AG04450 (cell line): ENCODE data around the gene SPATA12. TPM values are rescaled to one million over a fixed set of nuclear protein-coding genes. Genes with fewer than 3 reads are reported as not detected.

ENCODE experiments used
- CTCF ChIA-PET: fragments of 300-600, 350-600 bp; formaldehyde crosslinking; extraction: SDS; loops from one replicate; lab custom pipeline; 2022; ENCODE audit warnings: antibody characterized with exemption, inconsistent platforms; lab: Charles Lee
- POLR2A ChIA-PET: fragments of 350-600 bp; formaldehyde crosslinking; extraction: SDS; loops from one replicate; lab custom pipeline; 2021; ENCODE audit warnings: antibody characterized with exemption, inconsistent platforms; lab: Yijun Ruan, JAX
- DNase-seq: peaks from one replicate; pipeline ENCODE4 v3.0.0-alpha.2; 2011; ENCODE audit warnings: low read depth, low spot score
- H3K27ac ChIP-seq: one replicate; pipeline ENCODE4 v1.5.1; 2012; ENCODE audit warnings: low read depth, low read length, control low read depth
- H3K27me3 ChIP-seq: one replicate; pipeline ENCODE4 v1.6.0; 2012; ENCODE audit warnings: low read length; ENCODE audit not compliant: control insufficient read depth, insufficient read depth
- H3K4me3 ChIP-seq: 2 replicates; pipeline ENCODE4 v1.5.1; 2011; ENCODE audit warnings: mild to moderate bottlenecking, low read depth, low read length, control low read depth
- H3K9me3 ChIP-seq: 2 replicates; pipeline ENCODE4 v1.5.1; 2012; ENCODE audit warnings: low read length; ENCODE audit not compliant: control insufficient read depth, insufficient read depth
- CTCF ChIP-seq: IDR thresholded peaks from 2 replicates; pipeline ENCODE4 v1.5.1; 2011; ENCODE audit warnings: low read depth, low read length, control low read depth, inconsistent platforms
- polyA plus RNA-seq: library from polyadenylated mRNA; depleted of rRNA; stranded (reverse); fragments of >200 nt; gene quantifications from 2 replicates; pipeline ENCODE4 v1.2.3, GENCODE V29; 2011

SPATA12 gene
- polyA plus RNA-seq, 1 experiment: not detected

- DNase-seq: no peak
- CTCF ChIA-PET: no interaction called here
- Histone ChIP-seq H3K9me3 (no peaks in the 10 kb centered on the region), H3K4me3 (no peak overlapping the region), H3K27me3 (peaks cover 2% of the 10 kb centered on the region), H3K27ac (no peak overlapping the region)
- POLR2A ChIA-PET: no interaction called here
- TF ChIP-seq CTCF: no peak
These were observed 31.1 kb upstream of the SPATA12 start for GRCh38 chr3:57029383-57029782.

GRCh38 chr3:57029924-57030323 is 30.5 kb upstream of the SPATA12 start:
- no peak for DNase-seq
- H3K27ac ChIP-seq: no peak overlapping the region
- peaks cover 2% of the 10 kb centered on the region for H3K27me3 ChIP-seq
- H3K9me3 ChIP-seq: no peaks in the 10 kb centered on the region
- TF ChIP-seq CTCF: no peak
- CTCF ChIA-PET: no interaction called here
- POLR2A ChIA-PET: no interaction called here
- no peak overlapping the region for H3K4me3 ChIP-seq

- Histone ChIP-seq H3K27me3 (peaks cover 2% of the 10 kb centered on the region), H3K4me3 (no peak overlapping the region), H3K9me3 (no peaks in the 10 kb centered on the region), H3K27ac (no peak overlapping the region)
- DNase-seq: no peak
- ChIA-PET CTCF (interaction anchor here (1.2 kb wide), 1 partner anchor 35 kb away, joined by 6 read pairs; no protein-coding TSS in a partner anchor), POLR2A (no interaction called here)
- TF ChIP-seq CTCF: no peak
These were observed 29.7 kb upstream of the SPATA12 start for GRCh38 chr3:57030721-57031120.

- POLR2A ChIA-PET: no interaction called here
These were observed 28.6 kb upstream of the SPATA12 start for GRCh38 chr3:57031631-57032541.

More at GRCh38 chr3:57031631-57032541, 28.6 kb upstream of the SPATA12 start:
- no peak for DNase-seq
- CTCF ChIA-PET: interaction anchor here (1.2 kb wide), 1 partner anchor 36 kb away, joined by 6 read pairs; no protein-coding TSS in a partner anchor
- H3K27me3 ChIP-seq: peaks cover 2% of the 10 kb centered on the region
- H3K27ac ChIP-seq: no peak overlapping the region
- H3K4me3 ChIP-seq: no peak overlapping the region
- no peaks in the 10 kb centered on the region for H3K9me3 ChIP-seq
- no peak for TF ChIP-seq CTCF
